GM18505 (cell line): Measurements from ENCODE around the gene GAL.

Source experiments
- ATAC-seq: cut with Tn5 transposase; IDR thresholded peaks from one replicate; pipeline ENCODE4 v1.9.1; 2021; ENCODE audit not compliant: unreplicated experiment
- POLR2A ChIP-seq: IDR thresholded peaks from 4 replicates; pipeline ENCODE4 v1.6.1; 2011; ENCODE audit warnings: borderline replicate concordance; ENCODE audit not compliant: insufficient read depth, insufficient read length; ENCODE audit errors: extremely low read depth

GAL gene

GRCh38 chr11:68722143-68722542, 37.8 kb downstream of the GAL start:
- no peak for TF ChIP-seq POLR2A
- ATAC-seq: no peak

GRCh38 chr11:68724293-68724692, 39.9 kb downstream of the GAL start:
- ATAC-seq: no peak
- no peak for TF ChIP-seq POLR2A

- ATAC-seq: no peak
- no peak for TF ChIP-seq POLR2A
Measured at GRCh38 chr11:68727783-68728182, 43.4 kb downstream of the GAL start.

DNA sequence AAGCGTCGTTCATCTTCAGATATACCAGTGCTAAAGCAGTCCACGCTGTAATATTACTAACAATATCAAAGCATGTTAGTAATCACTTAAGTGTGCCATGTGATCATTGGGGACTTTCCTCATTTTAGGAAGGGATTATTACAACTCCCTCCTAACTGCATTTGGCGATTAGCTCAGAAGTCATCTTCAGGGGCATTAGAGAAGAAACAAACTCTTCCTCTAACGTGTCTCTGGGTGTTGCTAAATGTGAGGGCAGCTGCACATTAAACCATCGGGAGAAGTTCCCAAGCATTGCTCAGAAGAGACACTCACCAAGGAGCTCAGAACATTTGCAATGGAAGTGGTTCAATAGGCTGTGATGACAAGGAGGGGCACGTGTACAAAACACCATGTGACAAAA, 49.8 kb downstream of the GAL start:
- TF ChIP-seq POLR2A: no peak
- ATAC-seq: no peak

DNA sequence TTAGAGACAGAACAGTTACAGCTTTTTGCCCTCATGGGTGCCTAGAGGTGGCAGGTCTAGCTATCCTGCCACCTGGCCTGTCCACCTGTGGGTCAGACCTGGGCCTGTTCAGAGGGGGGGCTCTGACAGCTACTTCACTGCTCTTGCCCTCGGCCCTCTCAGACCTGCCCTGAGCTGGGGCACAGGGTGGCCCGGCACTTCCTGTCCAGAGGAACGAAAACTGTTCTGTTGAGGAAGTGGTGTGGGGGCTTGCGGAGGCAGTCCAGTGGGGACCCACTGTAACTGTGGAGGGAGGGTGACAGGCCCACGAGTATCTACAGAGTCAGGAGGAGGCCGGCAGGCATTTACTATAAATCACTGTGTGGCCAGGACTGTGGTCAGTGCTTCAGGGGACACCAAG, 50.8 kb downstream of the GAL start:
- ATAC-seq: no peak
- no peak for TF ChIP-seq POLR2A

DNA sequence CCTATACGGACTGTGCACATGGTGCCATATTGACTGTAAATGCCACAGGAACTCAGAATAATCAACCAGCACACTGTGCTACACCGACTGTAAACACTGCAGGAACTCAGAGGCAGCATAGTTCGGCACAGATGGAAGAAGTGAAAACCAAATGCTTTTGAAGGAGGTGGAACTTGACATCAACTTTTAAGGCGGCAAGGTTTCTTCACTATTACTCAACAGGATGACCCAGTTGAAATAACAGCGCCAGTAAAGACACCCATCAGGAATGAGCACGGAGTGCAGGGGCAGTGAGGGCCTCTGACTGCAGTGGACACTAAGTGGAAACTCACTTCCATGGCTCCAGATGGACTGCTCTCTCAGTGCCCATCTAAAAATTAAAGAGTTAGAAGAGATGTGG, 51.3 kb downstream of the GAL start:
- no peak for ATAC-seq
- TF ChIP-seq POLR2A: no peak
